Measurements from ENCODE around the gene PSMB8.

PSMB8 gene

GRCh38 chr6:32862725-32863124 lies 18.9 kb upstream of the PSMB8 start:
- no peaks in the 10 kb centered on the region for H4K20me1 ChIP-seq (ENCODE audit: control insufficient read depth, insufficient read depth, low read depth, low read length)
- no peak overlapping the region for H3K27ac ChIP-seq (ENCODE audit: low read depth, low read length)
- H3K79me2 ChIP-seq (ENCODE audit: control insufficient read depth, low read length) = no peaks in the 10 kb centered on the region
- peaks cover 3% of the 10 kb centered on the region; the same call in 1 of the 2 replicates for H3F3A ChIP-seq (ENCODE audit: control insufficient read depth, insufficient read depth)
- H3K9me3 ChIP-seq (ENCODE audit: control insufficient read depth, insufficient read depth, low read length) = no peaks in the 10 kb centered on the region
- peaks cover 47% of the 10 kb centered on the region for H3K4me1 ChIP-seq (ENCODE audit: control insufficient read depth, low read length)
- H3K4me3 ChIP-seq (ENCODE audit: low read length) = no peak overlapping the region
- no peaks in the 10 kb centered on the region for H3K27me3 ChIP-seq (ENCODE audit: control insufficient read depth, low read length)
- H3K4me2 ChIP-seq (ENCODE audit: low read length) = no peak overlapping the region
- no peak for TF ChIP-seq EZH2phosphoT487 (IDR thresholded peaks at IDR 0.05; ENCODE audit: borderline replicate concordance, low read length)
- H3K36me3 ChIP-seq (ENCODE audit: control insufficient read depth, low read length) = no peaks in the 10 kb centered on the region
- H3K9me2 ChIP-seq (replicated peaks; ENCODE audit: control insufficient read depth, low read length) = no peaks in the 10 kb centered on the region

- no peaks in the 10 kb centered on the region for H3K79me2 ChIP-seq (ENCODE audit: control insufficient read depth, low read length)
- no peaks in the 10 kb centered on the region for H4K20me1 ChIP-seq (ENCODE audit: control insufficient read depth, insufficient read depth, low read depth, low read length)
- TF ChIP-seq, protein P1, sequence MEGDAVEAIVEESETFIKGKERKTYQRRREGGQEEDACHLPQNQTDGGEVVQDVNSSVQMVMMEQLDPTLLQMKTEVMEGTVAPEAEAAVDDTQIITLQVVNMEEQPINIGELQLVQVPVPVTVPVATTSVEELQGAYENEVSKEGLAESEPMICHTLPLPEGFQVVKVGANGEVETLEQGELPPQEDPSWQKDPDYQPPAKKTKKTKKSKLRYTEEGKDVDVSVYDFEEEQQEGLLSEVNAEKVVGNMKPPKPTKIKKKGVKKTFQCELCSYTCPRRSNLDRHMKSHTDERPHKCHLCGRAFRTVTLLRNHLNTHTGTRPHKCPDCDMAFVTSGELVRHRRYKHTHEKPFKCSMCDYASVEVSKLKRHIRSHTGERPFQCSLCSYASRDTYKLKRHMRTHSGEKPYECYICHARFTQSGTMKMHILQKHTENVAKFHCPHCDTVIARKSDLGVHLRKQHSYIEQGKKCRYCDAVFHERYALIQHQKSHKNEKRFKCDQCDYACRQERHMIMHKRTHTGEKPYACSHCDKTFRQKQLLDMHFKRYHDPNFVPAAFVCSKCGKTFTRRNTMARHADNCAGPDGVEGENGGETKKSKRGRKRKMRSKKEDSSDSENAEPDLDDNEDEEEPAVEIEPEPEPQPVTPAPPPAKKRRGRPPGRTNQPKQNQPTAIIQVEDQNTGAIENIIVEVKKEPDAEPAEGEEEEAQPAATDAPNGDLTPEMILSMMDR (IDR thresholded peaks at IDR 0.05; ENCODE audit: low read depth, low read length, poor library complexity, severe bottlenecking) = no peak
- no peak for TF ChIP-seq EZH2phosphoT487 (IDR thresholded peaks at IDR 0.05; ENCODE audit: borderline replicate concordance, low read length)
- peaks cover 27% of the 10 kb centered on the region for H3K4me1 ChIP-seq (ENCODE audit: control insufficient read depth, low read length)
- peak overlapping the region; percentile 19; the same call in 1 of the 2 replicates for H3K4me3 ChIP-seq (ENCODE audit: low read length)
- H3K9me2 ChIP-seq (replicated peaks; ENCODE audit: control insufficient read depth, low read length) = no peaks in the 10 kb centered on the region
- no peak overlapping the region for H3K27ac ChIP-seq (ENCODE audit: low read depth, low read length)
- H3K4me2 ChIP-seq (ENCODE audit: low read length) = peak overlapping the region; percentile 49
- H3K27me3 ChIP-seq (ENCODE audit: control insufficient read depth, low read length) = no peaks in the 10 kb centered on the region
- H3F3A ChIP-seq (ENCODE audit: control insufficient read depth, insufficient read depth) = peaks cover 3% of the 10 kb centered on the region; the same call in 1 of the 2 replicates
- no peaks in the 10 kb centered on the region for H3K36me3 ChIP-seq (ENCODE audit: control insufficient read depth, low read length)
- H3K9me3 ChIP-seq (ENCODE audit: control insufficient read depth, insufficient read depth, low read length) = no peaks in the 10 kb centered on the region
Measured at GRCh38 chr6:32860674-32861073, 16.8 kb upstream of the PSMB8 start.

- no peaks in the 10 kb centered on the region for H3K79me2 ChIP-seq (ENCODE audit: control insufficient read depth, low read length)
- H3K4me3 ChIP-seq (ENCODE audit: low read length) = no peak overlapping the region
- H3K4me2 ChIP-seq (ENCODE audit: low read length) = no peak overlapping the region
- H3F3A ChIP-seq (ENCODE audit: control insufficient read depth, insufficient read depth) = peaks cover 3% of the 10 kb centered on the region; the same call in 1 of the 2 replicates
- H3K4me1 ChIP-seq (ENCODE audit: control insufficient read depth, low read length) = peaks cover 36% of the 10 kb centered on the region
- no peaks in the 10 kb centered on the region for H3K9me3 ChIP-seq (ENCODE audit: control insufficient read depth, insufficient read depth, low read length)
- no peaks in the 10 kb centered on the region for H4K20me1 ChIP-seq (ENCODE audit: control insufficient read depth, insufficient read depth, low read depth, low read length)
- H3K27ac ChIP-seq (ENCODE audit: low read depth, low read length) = no peak overlapping the region
- no peaks in the 10 kb centered on the region for H3K9me2 ChIP-seq (replicated peaks; ENCODE audit: control insufficient read depth, low read length)
- no peaks in the 10 kb centered on the region; the same call in 1 of the 2 replicates for H3K27me3 ChIP-seq (ENCODE audit: control insufficient read depth, low read length)
- no peaks in the 10 kb centered on the region for H3K36me3 ChIP-seq (ENCODE audit: control insufficient read depth, low read length)
- TF ChIP-seq EZH2phosphoT487 (IDR thresholded peaks at IDR 0.05; ENCODE audit: borderline replicate concordance, low read length) = no peak
- TF ChIP-seq, protein P1 (IDR thresholded peaks at IDR 0.05; ENCODE audit: low read depth, low read length, poor library complexity, severe bottlenecking) = no peak
Measured at GRCh38 chr6:32858194-32858593, 14.3 kb upstream of the PSMB8 start.

- Histone ChIP-seq H3K4me2 (ENCODE audit: low read length) (no peak overlapping the region), H3K9me3 (ENCODE audit: control insufficient read depth, insufficient read depth, low read length) (no peaks in the 10 kb centered on the region), H4K20me1 (ENCODE audit: control insufficient read depth, insufficient read depth, low read depth, low read length) (no peaks in the 10 kb centered on the region), H3F3A (ENCODE audit: control insufficient read depth, insufficient read depth) (no peaks in the 10 kb centered on the region), H3K9me2 (replicated peaks; ENCODE audit: control insufficient read depth, low read length) (no peaks in the 10 kb centered on the region), H3K36me3 (ENCODE audit: control insufficient read depth, low read length) (no peaks in the 10 kb centered on the region), H3K4me3 (ENCODE audit: low read length) (no peak overlapping the region), H3K27ac (ENCODE audit: low read depth, low read length) (no peak overlapping the region), H3K27me3 (ENCODE audit: control insufficient read depth, low read length) (peaks cover 4% of the 10 kb centered on the region; the same call in 1 of the 2 replicates), H3K79me2 (ENCODE audit: control insufficient read depth, low read length) (0 out of 2 replicates have a peak, but pooled peaks cover 3% of the 10 kb centered on the region), H3K4me1 (ENCODE audit: control insufficient read depth, low read length) (peaks cover 41% of the 10 kb centered on the region)
- TF ChIP-seq EZH2phosphoT487 (IDR thresholded peaks at IDR 0.05; ENCODE audit: borderline replicate concordance, low read length) = no peak
- TF ChIP-seq, protein P1 (IDR thresholded peaks at IDR 0.05; ENCODE audit: low read depth, low read length, poor library complexity, severe bottlenecking) = no peak
Measured at GRCh38 chr6:32857156-32857891, 13.5 kb upstream of the PSMB8 start.

All from DOHH2 (cell line).